Activated CD8-positive, alpha-beta T cell treated with anti-CD3 and anti-CD28 coated beads for 36 hours (primary cell): ENCODE measurements around the gene HABP2. TPM values are rescaled to one million over a fixed set of nuclear protein-coding genes. Genes with fewer than 3 reads are reported as not detected.

Source experiments
- ATAC-seq: fragments of 200-7000 bp; cut with Tn5 transposase; one replicate; pipeline ENCODE4 v1.10.0; 2021; ENCODE audit warnings: mild to moderate bottlenecking, moderate library complexity
- CTCF ChIA-PET: fragments of 350-600 bp; sonication (Branson Sonifier 250); formaldehyde crosslinking; loops from one replicate; lab custom pipeline; 2021; ENCODE audit warnings: antibody characterized with exemption; lab: Charles Lee
- POLR2A ChIA-PET: fragments of 350-600 bp; sonication (Branson Sonifier 250); formaldehyde crosslinking; loops from one replicate; lab custom pipeline; 2021; ENCODE audit warnings: antibody characterized with exemption; lab: Charles Lee
- DNase-seq: peaks from one replicate; pipeline ENCODE4 v3.0.0-alpha.2; 2020
- H3K27ac Mint-ChIP-seq: one replicate; pipeline ENCODE4 v1.8.0; 2021; ENCODE audit warnings: mild to moderate bottlenecking, mixed read lengths
- H3K27me3 Mint-ChIP-seq: one replicate; pipeline ENCODE4 v1.8.0; 2021; ENCODE audit warnings: mixed read lengths
- H3K36me3 Mint-ChIP-seq: one replicate; pipeline ENCODE4 v1.8.0; 2021; ENCODE audit warnings: low read depth, mixed read lengths
- H3K4me1 Mint-ChIP-seq: one replicate; pipeline ENCODE4 v1.8.0; 2021; ENCODE audit warnings: low read depth, mixed read lengths
- H3K4me3 Mint-ChIP-seq: one replicate; pipeline ENCODE4 v1.8.0; 2021; ENCODE audit warnings: mild to moderate bottlenecking, moderate library complexity, mixed read lengths
- H3K9me3 Mint-ChIP-seq: one replicate; pipeline ENCODE4 v1.8.0; 2021; ENCODE audit warnings: mixed read lengths
- intact Hi-C: fragments of 100-400 bp; cut with micrococcal nuclease; formaldehyde crosslinking; loops from one replicate; pipeline ENCODE4 v1.10.0; 2022
- total RNA-seq, 2 experiments: library from RNA; stranded (reverse); gene quantifications; one replicate each; pipeline ENCODE4 v1.2.3, GENCODE V29; 2021
- TF ChIP-seq, protein P1 (sequence below): fragments of 200-600 bp; IDR thresholded peaks from one replicate; pipeline ENCODE4 v1.8.0; 2022; ENCODE audit warnings: antibody characterized with exemption, mild to moderate bottlenecking

Gene HABP2
- total RNA-seq, 2 experiments from 2014 or later = not detected

DNA sequence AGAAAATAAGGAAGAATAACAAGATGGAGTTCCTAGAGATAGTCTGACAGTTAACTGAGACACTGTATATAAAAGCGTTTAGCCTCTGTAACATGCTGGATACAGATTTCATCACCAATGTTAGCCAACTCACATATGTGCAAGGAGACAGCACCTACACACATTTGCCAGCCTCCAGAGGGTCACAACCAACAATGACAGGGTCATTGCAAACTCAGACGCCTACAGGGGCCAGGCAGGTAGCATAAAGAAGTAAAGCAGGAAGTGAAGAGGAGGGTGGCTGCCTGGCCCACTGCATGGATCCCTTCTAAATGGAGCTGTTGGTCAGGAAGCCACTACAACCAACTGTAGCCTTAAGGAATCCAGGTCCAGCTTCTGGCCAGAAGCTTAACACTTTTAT lies 60.6 kb downstream of the HABP2 start:
- H3K4me1 Mint-ChIP-seq = no peaks in the 10 kb centered on the region
- TF ChIP-seq, protein P1, sequence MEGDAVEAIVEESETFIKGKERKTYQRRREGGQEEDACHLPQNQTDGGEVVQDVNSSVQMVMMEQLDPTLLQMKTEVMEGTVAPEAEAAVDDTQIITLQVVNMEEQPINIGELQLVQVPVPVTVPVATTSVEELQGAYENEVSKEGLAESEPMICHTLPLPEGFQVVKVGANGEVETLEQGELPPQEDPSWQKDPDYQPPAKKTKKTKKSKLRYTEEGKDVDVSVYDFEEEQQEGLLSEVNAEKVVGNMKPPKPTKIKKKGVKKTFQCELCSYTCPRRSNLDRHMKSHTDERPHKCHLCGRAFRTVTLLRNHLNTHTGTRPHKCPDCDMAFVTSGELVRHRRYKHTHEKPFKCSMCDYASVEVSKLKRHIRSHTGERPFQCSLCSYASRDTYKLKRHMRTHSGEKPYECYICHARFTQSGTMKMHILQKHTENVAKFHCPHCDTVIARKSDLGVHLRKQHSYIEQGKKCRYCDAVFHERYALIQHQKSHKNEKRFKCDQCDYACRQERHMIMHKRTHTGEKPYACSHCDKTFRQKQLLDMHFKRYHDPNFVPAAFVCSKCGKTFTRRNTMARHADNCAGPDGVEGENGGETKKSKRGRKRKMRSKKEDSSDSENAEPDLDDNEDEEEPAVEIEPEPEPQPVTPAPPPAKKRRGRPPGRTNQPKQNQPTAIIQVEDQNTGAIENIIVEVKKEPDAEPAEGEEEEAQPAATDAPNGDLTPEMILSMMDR = no peak
- H3K9me3 Mint-ChIP-seq = no peaks in the 10 kb centered on the region
- CTCF ChIA-PET = interaction anchor here (0.7 to 1.3 kb wide), 2 partner anchors 50 to 812 kb away, joined by 3 read pairs; no protein-coding TSS in a partner anchor
- intact Hi-C loops = no loop called here
- ATAC-seq (no peak), DNase-seq (no peak)
- POLR2A ChIA-PET = interaction anchor here (0.6 kb wide), 1 partner anchor 852 kb away, joined by 3 read pairs; no protein-coding TSS in a partner anchor
- H3K27ac Mint-ChIP-seq = no peak overlapping the region
- H3K27me3 Mint-ChIP-seq = peaks cover 36% of the 10 kb centered on the region
- no peaks in the 10 kb centered on the region for H3K36me3 Mint-ChIP-seq
- no peak overlapping the region for H3K4me3 Mint-ChIP-seq

DNA sequence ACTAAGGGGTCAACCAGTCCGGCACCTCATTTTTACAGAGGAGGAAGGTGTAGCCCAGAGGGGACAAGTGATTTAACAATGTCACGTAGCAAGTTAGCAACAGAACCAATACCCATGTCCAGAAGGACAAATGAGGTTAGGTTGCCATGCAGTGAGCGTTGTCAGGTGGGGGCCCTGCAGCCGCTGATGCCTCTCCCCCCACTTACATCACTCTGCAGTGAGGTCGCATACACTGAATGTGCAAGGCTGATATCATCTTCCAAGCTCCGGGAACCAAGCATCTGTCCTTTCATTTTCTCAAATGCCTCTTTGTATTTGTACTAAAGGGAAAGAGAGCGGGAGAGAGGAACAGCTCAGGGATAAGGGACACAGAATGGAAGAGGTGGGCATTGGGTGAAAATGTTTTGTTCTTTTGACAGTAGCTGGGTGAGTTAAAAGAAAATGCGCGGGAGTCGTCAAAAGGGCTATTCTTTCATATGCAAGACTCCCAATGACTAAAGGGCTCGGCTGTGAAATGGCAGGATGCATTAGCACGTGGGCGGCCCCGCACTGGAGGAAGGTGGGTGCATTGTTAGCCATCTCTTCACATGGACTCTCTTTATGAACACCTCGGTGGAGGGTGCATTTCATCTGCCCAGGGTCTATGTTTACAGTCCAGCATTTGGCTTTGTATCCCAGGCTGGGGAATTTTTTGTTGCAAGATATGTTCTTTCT lies 61.3 kb downstream of the HABP2 start:
- Mint-ChIP-seq H3K9me3 (no peaks in the 10 kb centered on the region), H3K27ac (no peak overlapping the region), H3K27me3 (peaks cover 38% of the 10 kb centered on the region), H3K36me3 (no peaks in the 10 kb centered on the region), H3K4me1 (no peaks in the 10 kb centered on the region), H3K4me3 (no peak overlapping the region)
- ChIA-PET POLR2A (no interaction called here), CTCF (interaction anchor here (1.3 kb wide), 1 partner anchor 51 kb away, joined by 3 read pairs; no protein-coding TSS in a partner anchor)
- ATAC-seq = no peak
- DNase-seq = no peak
- intact Hi-C loops = no loop called here
- TF ChIP-seq, protein P1 = no peak

DNA sequence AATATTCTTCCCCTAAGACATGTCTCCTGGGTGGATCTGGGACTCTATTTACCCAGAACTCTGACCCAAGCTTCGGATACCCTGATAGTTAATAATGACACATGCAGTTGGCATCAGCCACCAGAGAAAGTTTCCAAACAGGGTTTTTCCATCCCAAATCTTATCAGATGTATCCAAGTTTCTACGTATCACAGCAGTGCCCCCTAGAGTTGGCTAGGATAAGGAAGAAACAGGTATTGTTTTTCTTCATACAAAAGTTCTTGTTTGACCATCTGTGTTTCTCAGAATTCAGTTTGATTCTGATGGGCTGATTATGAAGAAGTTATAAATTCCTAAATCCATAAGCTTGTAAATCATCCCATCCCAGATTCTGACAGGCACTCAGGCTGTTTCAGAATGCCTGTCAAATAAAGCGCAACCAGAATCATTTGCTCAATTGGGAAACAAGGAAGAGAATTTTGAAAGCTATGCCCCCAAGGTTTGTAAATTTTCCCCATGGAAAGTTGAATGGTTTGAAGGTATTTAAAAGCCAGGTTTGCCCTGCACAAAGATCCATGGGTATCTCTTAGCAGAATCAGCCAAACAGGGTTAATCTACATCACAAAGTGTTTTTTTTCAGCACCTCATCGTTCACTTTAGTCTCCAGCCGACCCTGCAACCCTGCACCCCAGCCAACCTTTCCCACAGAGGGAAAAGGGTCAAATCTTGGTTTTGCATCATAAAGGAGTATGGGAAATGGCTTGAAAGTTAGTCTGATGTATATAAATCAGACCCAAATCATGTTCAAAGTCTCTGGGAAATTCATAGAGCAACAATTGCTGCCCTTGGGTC lies 63.6 kb downstream of the HABP2 start:
- no peak overlapping the region for H3K4me3 Mint-ChIP-seq
- POLR2A ChIA-PET = no interaction called here
- H3K27me3 Mint-ChIP-seq = peaks cover 46% of the 10 kb centered on the region

DNA sequence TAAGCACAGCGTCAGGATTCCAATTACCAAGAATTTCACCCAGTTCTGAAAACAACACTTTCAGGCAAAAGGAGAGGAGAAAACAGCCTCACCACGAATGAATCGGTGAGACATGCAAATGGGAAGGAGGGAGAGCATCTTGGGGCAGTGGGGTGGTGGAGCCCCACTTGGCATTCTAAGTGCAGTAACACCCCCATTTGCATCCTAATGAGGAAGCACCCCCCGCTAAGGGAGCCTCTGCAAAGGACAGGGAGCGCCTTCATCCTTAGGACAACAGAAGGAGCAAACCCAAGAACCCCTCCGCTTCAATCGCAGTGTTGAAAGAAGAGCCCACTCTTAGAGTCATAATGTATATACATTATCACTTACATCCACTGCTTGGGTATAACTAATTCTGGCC lies 64.2 kb downstream of the HABP2 start:
- Mint-ChIP-seq H3K27ac (no peak overlapping the region), H3K4me1 (no peaks in the 10 kb centered on the region), H3K4me3 (no peak overlapping the region), H3K36me3 (no peaks in the 10 kb centered on the region), H3K9me3 (no peaks in the 10 kb centered on the region), H3K27me3 (peaks cover 42% of the 10 kb centered on the region)
- CTCF ChIA-PET = interaction anchor here (1.0 to 1.1 kb wide), 2 partner anchors 9 to 10 kb away, joined by 5 read pairs; no protein-coding TSS in a partner anchor
- intact Hi-C loops = no loop called here
- no peak for ATAC-seq
- no peak for DNase-seq
- POLR2A ChIA-PET = no interaction called here
- TF ChIP-seq, protein P1 = no peak

More for the DNA sequence above, 63.6 kb downstream of the HABP2 start:
- no peaks in the 10 kb centered on the region for H3K36me3 Mint-ChIP-seq
- TF ChIP-seq, protein P1 = peak; percentile 31
- intact Hi-C loops = no loop called here
- no peak overlapping the region for H3K27ac Mint-ChIP-seq
- H3K4me1 Mint-ChIP-seq = no peaks in the 10 kb centered on the region
- DNase-seq = no peak
- ATAC-seq = no peak
- CTCF ChIA-PET = interaction anchor here (0.6 to 1.1 kb wide), 4 partner anchors 9 to 83 kb away, joined by 3 to 5 read pairs (median 4); no protein-coding TSS in a partner anchor
- no peaks in the 10 kb centered on the region for H3K9me3 Mint-ChIP-seq
